CD4-positive, alpha-beta T cell treated with Interleukin-6 for 4 hours (primary cell): ENCODE data around the gene WNT3.
"Not testable (repeated sequence)": the region's sequence is repeated elsewhere in the genome, so short reads cannot be mapped to it uniquely, and the experiment has no call there.

Experiments
- DNase-seq: peaks from one replicate; pipeline ENCODE4 v3.0.0-alpha.2; 2020; ENCODE audit warnings: mixed read lengths

WNT3 gene

GRCh38 chr17:46812624-46813318 lies 5.7 kb downstream of the WNT3 start:
- no peak for DNase-seq

- no peak for DNase-seq
Measured at GRCh38 chr17:46811978-46812583, 6.4 kb downstream of the WNT3 start.

- no peak for DNase-seq
Measured at GRCh38 chr17:46810837-46811236, 7.7 kb downstream of the WNT3 start.

DNA sequence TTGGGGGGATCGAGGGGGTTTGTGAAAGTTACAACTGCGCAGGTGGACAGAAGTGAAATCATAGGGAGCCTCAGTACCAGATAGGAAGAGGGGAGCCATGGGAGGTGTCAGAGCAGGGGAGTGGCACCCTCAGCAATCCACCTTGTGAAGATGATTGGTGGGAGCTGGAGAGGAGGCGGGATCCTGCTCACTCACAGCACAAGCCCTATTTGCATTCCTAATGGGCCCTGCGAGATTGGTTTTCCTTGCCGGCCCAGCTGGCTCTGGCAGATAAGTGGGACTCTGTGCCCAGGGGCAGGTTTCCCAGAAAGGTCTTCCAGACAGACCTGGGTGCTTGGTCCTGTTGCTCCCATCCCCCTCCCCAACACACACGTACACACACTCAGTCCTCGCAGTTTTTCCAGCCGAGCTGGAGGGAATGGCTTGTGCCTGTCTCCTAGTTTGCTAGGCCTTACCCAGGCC lies 9.4 kb downstream of the WNT3 start:
- no peak for DNase-seq

DNA sequence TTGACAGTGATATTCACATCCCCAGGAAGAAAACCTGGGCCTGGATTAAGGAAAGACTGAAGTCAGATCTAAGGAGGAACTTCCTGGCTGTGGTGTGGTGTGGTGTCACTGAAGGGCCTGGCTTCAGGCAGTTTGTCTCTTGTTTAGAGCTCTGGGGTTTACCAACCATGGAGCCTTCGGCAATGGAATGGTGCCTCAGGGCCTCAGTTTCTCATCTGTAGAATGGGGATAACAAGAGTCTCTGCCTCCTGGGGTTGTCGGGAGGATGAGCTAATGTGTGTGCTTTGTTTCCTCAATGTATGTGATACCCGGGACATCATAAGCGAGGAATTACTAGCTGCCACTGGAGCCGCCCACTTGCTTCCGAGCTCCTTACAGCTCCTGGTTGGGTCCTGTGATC lies 12.7 kb downstream of the WNT3 start:
- DNase-seq = no peak

GRCh38 chr17:46803544-46803943 lies 14.9 kb downstream of the WNT3 start:
- DNase-seq = no peak

GRCh38 chr17:46802800-46803199 lies 15.7 kb downstream of the WNT3 start:
- DNase-seq = no peak

DNA sequence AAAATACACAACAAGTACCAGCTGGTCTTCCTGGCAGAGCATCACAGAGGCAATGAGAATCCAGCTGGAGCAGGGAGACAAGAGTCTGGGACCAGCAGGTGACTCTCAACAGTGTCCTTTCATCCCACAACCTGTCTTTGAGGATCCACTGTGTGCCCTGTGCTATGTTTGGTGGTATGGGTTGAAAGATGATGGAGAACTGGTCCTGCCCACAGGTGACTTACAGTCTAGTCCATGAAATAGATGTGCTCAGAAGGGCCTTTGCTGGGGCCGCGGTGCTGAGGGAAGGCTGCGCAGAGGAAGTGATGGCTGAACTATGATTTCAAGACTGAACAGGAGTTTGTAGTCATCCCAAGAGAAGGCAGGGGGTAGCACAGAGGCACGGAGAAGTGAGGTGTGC lies 17.9 kb downstream of the WNT3 start:
- no peak for DNase-seq

DNA sequence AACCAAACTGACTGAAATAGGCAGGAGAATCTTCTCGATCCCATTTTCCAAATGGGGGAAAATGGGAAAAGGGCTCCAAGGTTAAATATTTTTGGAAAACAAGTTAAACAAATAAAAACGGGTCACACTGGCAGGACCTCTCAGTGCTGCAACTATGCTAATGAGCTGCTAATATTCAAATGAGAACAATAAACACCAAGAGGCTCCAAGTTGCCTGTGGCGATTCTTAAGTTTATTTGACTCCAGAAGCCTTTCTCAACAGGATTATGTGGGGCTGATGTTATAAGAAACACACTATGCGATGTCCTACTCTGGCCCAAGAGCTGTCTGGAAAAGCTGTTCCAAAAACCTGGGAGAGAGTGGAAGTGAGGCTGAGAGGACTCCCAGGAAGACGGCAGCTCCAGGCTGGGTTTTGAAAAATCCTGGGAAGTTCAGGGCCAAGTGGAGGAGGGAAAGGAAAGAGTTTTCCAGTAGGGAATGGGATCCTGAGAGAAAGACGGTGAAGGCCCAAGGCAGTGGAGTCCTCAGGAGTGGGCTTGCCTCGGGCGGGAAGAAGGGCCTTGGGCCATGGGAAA lies 21.4 kb downstream of the WNT3 start:
- DNase-seq = no peak

DNA sequence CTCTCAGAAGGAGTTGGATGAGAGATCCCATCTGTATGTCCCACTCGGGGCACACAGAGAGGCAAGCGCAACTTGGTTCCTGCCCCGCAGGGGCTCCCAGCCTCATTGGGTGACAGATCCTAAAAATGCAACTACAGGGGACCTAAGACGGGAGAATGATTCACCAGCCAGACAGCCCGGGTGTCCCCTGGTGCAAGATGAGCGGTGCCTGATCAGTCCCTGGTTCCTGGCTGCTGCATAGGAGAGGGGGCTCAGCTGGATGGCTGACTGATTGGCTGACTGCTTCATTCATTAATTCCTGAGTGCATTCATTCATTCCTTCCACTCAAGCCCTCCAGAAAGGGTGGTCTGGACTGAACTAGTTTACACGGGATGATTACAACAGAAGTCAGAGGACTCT lies 22.0 kb downstream of the WNT3 start:
- no peak for DNase-seq

- no peak for DNase-seq
Measured at GRCh38 chr17:46796084-46796483, 22.4 kb downstream of the WNT3 start.

DNA sequence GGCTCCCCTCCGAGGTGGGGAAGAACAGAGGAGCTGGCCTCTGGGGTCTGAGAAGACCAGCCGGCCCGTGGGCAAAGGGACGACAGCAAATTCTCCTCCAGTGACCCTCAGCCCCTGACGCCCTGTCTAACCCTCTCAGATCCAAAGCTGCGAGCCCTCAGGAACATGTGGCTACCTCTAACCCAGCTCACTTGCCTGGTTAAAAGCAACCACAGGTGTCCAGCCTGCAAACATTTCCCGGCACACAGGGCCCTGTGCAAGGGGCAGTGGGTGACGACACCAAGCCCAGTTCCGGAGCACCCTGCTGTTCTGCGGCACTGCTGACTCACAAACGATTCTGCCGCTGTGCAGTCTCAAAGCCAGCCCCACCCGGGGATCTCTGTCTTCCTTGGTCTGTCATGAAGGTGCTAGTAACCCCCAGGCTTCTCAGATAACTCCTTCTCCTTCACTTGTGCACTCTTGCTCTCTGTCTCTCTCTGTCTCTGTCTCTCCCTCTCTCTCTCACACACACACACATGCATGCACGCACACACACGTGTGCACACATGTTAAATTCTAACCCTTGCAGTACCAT lies 23.0 kb downstream of the WNT3 start:
- DNase-seq = no peak

- no peak for DNase-seq
Measured at GRCh38 chr17:46794318-46794717, 24.2 kb downstream of the WNT3 start.

DNA sequence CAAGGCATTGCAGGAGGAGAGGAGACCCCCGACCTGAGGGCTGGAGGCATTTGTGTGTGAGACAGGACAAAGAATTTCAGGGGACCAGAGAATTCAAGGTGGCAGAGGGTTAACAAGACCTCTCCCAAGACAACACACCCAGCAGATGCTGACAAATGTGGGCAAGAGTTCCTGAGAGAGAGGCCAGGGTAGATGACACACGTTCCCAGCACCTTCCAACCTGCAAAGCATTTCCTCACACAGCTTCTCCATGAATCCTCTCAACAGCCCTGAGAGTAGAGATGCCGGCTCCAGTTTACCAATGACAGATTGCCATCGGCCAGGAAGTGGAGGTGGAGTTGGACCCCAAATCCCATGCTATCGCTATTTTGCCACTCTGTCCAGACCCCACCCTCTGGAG lies 25.0 kb downstream of the WNT3 start:
- no peak for DNase-seq

DNA sequence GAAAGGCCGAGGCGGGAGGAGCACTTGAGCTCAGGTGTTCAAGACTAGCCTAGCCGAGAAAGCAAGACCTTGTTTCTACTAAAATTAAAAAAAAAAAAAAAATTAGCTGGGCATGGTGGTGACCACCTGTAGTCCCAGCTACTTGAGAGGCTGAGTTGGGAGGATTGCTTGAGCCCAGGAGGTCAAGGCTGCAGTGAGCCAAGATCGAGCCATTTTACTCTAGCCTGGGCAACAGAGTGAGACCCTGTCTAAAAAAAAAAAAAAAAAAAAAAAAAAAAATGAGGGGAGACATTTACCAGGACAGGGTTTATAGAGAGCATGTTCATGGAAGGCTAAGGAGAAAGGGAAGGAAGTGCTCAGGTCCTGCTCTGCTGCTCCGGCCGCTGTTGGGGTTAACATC lies 25.5 kb downstream of the WNT3 start:
- DNase-seq = not testable (repeated sequence)

DNA sequence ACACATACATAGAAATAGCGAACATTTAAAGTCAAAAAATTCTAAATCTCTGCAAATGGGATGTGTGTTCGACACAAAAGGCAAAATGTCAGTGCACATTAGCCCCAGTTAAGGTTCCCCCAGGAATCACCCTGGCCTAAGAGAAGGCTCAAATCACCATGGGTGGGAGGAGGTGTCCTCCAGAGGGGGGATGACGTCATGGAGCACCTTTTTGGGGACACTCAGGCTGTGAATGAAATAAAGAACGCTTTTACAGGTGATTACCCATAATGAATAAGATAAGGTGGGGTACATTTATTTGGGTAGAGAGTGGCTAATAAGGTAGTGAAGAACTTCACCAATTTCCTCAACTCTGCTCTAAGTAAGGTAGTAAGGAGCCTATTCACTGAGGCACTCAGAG lies 26.4 kb downstream of the WNT3 start:
- no peak for DNase-seq

DNA sequence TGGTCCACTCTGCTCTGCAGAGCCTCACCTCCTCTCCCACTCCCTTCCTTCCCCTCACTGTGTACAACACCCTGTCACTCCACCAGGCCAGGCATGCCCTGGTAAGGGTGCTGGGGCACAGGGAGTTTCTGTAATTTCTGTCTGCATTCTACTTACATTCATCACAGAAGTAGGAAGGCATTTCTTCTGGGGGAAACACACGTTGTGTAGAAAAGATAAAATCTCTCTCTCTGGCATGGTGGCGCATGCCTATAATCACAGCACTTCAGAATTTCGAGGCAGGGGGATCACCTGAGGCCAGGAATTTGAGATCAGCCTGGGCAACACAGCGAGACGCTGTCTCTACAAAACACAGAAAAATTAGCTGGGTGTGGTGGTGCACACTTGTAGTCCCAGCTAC lies 27.0 kb downstream of the WNT3 start:
- no peak for DNase-seq

GRCh38 chr17:46790216-46790615 lies 28.3 kb downstream of the WNT3 start:
- DNase-seq = no peak

DNA sequence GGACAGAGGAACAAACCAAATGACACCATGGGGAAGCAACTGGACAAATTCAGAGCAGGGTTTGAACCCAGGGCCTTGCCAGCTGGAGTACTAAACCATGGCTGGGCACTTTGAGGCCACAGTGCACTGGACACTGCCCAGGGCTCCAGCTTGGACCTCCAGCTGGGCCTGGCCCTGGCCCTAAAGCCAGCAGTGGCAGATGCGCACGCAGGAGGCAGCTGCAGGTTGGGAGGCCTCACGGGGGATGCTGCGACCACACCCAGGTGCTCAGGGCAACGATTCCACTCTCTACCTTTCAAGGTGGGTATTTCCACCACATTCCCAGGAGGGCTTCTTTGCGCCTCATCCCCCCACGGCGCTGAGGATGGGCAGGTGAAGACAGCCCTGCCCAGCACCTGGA lies 28.9 kb downstream of the WNT3 start:
- DNase-seq = no peak

DNA sequence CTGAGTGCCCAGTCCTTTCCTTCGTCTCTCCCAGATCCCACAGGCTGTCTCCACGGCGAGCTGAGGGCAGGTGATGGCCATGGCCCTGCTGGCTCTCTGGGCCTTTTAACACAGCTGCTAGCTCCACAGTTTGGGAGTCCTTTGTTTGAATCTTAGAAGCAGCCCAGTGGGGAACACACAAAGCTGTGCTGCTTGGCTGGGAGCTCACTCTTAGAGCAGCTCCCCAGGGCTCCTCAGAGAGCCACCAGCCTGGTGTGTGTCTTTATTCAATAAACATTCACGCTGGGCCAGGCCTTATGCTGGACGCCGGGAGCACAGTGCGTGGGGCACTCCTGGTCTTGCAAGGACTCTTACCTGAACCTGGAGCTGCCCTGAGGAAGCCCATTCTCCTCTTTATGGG lies 29.7 kb downstream of the WNT3 start:
- DNase-seq = no peak

GRCh38 chr17:46788300-46788699 lies 30.2 kb downstream of the WNT3 start:
- DNase-seq = no peak

GRCh38 chr17:46787478-46787877 lies 31.0 kb downstream of the WNT3 start:
- DNase-seq = no peak

GRCh38 chr17:46785696-46786095 lies 32.8 kb downstream of the WNT3 start:
- no peak for DNase-seq

- DNase-seq = no peak
Measured at GRCh38 chr17:46783031-46783593, 35.4 kb downstream of the WNT3 start.
